ENCODE results near the gene ARVCF. TPM values are rescaled to one million over a fixed set of nuclear protein-coding genes. Genes with fewer than 3 reads are reported as not detected.

Gene ARVCF
- total and polyA plus RNA-seq, 2 of the 8 experiments (the other 6 are each of a cell fraction or from before 2014, with no cell fraction given): 31.0 to 43.2 TPM

GRCh38 chr22:19995611-19996339 lies 20.8 kb downstream of the ARVCF start:
- H3K4me2 ChIP-seq (ENCODE audit: insufficient read depth in 1 of 2, low read depth in 2 of 2, low read length in 2 of 2): no peak overlapping the region
- H2BK15ac ChIP-seq (ENCODE audit: low read length): no peak overlapping the region
- H2AFZ ChIP-seq (ENCODE audit: low read length): no peak overlapping the region
- H3K18ac ChIP-seq (ENCODE audit: extremely low read depth, low read length): no peak overlapping the region
- no peak overlapping the region for H2BK5ac ChIP-seq (ENCODE audit: low read depth, low read length)
- no peak overlapping the region for H3K9ac ChIP-seq (replicated peaks in 1 of 4; ENCODE audit: extremely low read depth in 1 of 4, low read depth in 3 of 4, low read length in 3 of 4)
- no peak overlapping the region for H3K4me3 ChIP-seq (ENCODE audit: extremely low read depth in 1 of 4, insufficient read depth in 2 of 4, low read depth in 3 of 4, low read length in 4 of 4)
- TF ChIP-seq CTCF (IDR thresholded peaks at IDR 0.05; ENCODE audit: control extremely low read depth in 1 of 3, insufficient read depth in 1 of 3, low read depth in 1 of 3, low read length in 3 of 3) (no peak), CBX8 (IDR thresholded peaks at IDR 0.05; ENCODE audit: borderline replicate concordance, low read depth, low read length) (no peak), EGR1 (IDR thresholded peaks at IDR 0.05; ENCODE audit: borderline replicate concordance, low read depth, low read length) (no peak), SUZ12 (IDR thresholded peaks at IDR 0.05; ENCODE audit: low read length) (no peak), SP4 (IDR thresholded peaks at IDR 0.05; ENCODE audit: low read length) (no peak)
- TF ChIP-seq, protein P1, sequence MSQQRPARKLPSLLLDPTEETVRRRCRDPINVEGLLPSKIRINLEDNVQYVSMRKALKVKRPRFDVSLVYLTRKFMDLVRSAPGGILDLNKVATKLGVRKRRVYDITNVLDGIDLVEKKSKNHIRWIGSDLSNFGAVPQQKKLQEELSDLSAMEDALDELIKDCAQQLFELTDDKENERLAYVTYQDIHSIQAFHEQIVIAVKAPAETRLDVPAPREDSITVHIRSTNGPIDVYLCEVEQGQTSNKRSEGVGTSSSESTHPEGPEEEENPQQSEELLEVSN (IDR thresholded peaks at IDR 0.05): no peak
- no peak overlapping the region for H4K91ac ChIP-seq (replicated peaks; ENCODE audit: insufficient read length, low read length)
- no peaks in the 10 kb centered on the region for H3K9me3 ChIP-seq (ENCODE audit: insufficient read depth in 2 of 2, low read depth in 1 of 2, low read length in 1 of 2)
- CTCF ChIA-PET (ENCODE audit: partially characterized antibody): interaction anchor here (4.3 kb wide), 1 partner anchor 18 kb away, joined by 25 read pairs; no protein-coding TSS in a partner anchor
- H4K8ac ChIP-seq (ENCODE audit: extremely low read depth, insufficient read depth, low read length): no peak overlapping the region
- H2AK5ac ChIP-seq (ENCODE audit: low read depth, low read length): no peak overlapping the region
- H3K23ac ChIP-seq (ENCODE audit: insufficient read length): no peak overlapping the region
- H2BK20ac ChIP-seq (ENCODE audit: low read length): no peak overlapping the region
- H3K4ac ChIP-seq (replicated peaks; ENCODE audit: insufficient read length, low read depth, low read length): no peak overlapping the region
- H3K4me1 ChIP-seq (replicated peaks in 1 of 4; ENCODE audit: control insufficient read depth in 3 of 4, insufficient read depth in 4 of 4, low read length in 3 of 4): peaks cover 4 to 30% (median 18%) of the 10 kb centered on the region in 4 experiments
- H2BK12ac ChIP-seq (ENCODE audit: low read depth, low read length): no peak overlapping the region
- no peak overlapping the region for H3K56ac ChIP-seq (replicated peaks; ENCODE audit: insufficient read length, low read depth, low read length)
- H4K5ac ChIP-seq (ENCODE audit: insufficient read length, low read depth, low read length): no peak overlapping the region
- 89% methylated on average over 16 of the region's 18 CpGs; no CpG with 5 or more reads in 1 of the 2 experiments for WGBS, 2 experiments (ENCODE audit: extremely low coverage in 1 of 2, insufficient coverage in 1 of 2, insufficient read length in 1 of 2, insufficient replicate concordance in 2 of 2, low coverage in 1 of 2, low lambda C conversion rate in 2 of 2, missing lambda C conversion rate in 1 of 2)
- H3K23me2 ChIP-seq (ENCODE audit: low read depth, low read length): peaks cover 6% of the 10 kb centered on the region; the same call in 1 of the 2 replicates
- DNase-seq (ENCODE audit: low read depth in 1 of 2, low spot score in 2 of 2) (no peak), FAIRE-seq (no peak)
- H3K27ac ChIP-seq (ENCODE audit: low read depth, low read length): no peak overlapping the region
- POLR2A ChIA-PET (ENCODE audit: partially characterized antibody): interaction anchor here (1.1 kb wide), 1 partner anchor 25 kb away, joined by 4 read pairs; no protein-coding TSS in a partner anchor
- no peaks in the 10 kb centered on the region for H3K79me2 ChIP-seq (ENCODE audit: control insufficient read depth in 1 of 2, insufficient read depth in 2 of 2, low read length in 2 of 2)
- no peak overlapping the region for H3K14ac ChIP-seq (ENCODE audit: insufficient read length)
- H4K20me1 ChIP-seq (replicated peaks in 1 of 2; ENCODE audit: control insufficient read depth in 1 of 2, insufficient read depth in 2 of 2, low read length in 2 of 2): peaks cover 2 to 4% of the 10 kb centered on the region in 2 experiments
- no peaks in the 10 kb centered on the region for H3K36me3 ChIP-seq (ENCODE audit: control insufficient read depth in 2 of 4, insufficient read depth in 4 of 4, low read length in 3 of 4)
- no peaks in the 10 kb centered on the region for H3K27me3 ChIP-seq (replicated peaks in 1 of 4; ENCODE audit: control insufficient read depth in 3 of 4, extremely low read depth in 1 of 4, insufficient read depth in 3 of 4, low read length in 3 of 4)
- no peak overlapping the region for H2BK120ac ChIP-seq (replicated peaks; ENCODE audit: low read depth, low read length)
- peaks cover 3% of the 10 kb centered on the region for H3K79me1 ChIP-seq (ENCODE audit: low read depth, low read length)
